Measurements from ENCODE around the gene LHFPL3. TPM values are rescaled to one million over a fixed set of nuclear protein-coding genes. Genes with fewer than 3 reads are reported as not detected.

Gene LHFPL3
- total RNA-seq, 2 donors from 2014 or later = not detected

- Histone ChIP-seq H3K9me3 (no peaks in the 10 kb centered on the region), H3K36me3 (no peaks in the 10 kb centered on the region), H3K4me3 (no peak overlapping the region), H3K27me3 (replicated peaks; ENCODE audit: insufficient read depth) (no peaks in the 10 kb centered on the region), H3K27ac (no peak overlapping the region), H3K4me1 (ENCODE audit: control insufficient read depth in 1 of 2, low read depth in 2 of 2) (no peaks in the 10 kb centered on the region)
- no peak for TF ChIP-seq CTCF (IDR thresholded peaks at IDR 0.05)
- no peak for ATAC-seq (ENCODE audit: insufficient number of reproducible peaks, low FRiP score, low read depth)
- DNase-seq (ENCODE audit: low spot score) = no peak
These were observed 122.5 kb downstream of the LHFPL3 start for GRCh38 chr7:104450861-104451260.

GRCh38 chr7:104453190-104453589 is 124.8 kb downstream of the LHFPL3 start:
- no peaks in the 10 kb centered on the region for H3K4me1 ChIP-seq (ENCODE audit: control insufficient read depth in 1 of 2, low read depth in 2 of 2)
- no peaks in the 10 kb centered on the region for H3K36me3 ChIP-seq
- H3K27me3 ChIP-seq (replicated peaks; ENCODE audit: insufficient read depth) = no peaks in the 10 kb centered on the region
- DNase-seq (ENCODE audit: low spot score) (no peak), ATAC-seq (ENCODE audit: insufficient number of reproducible peaks, low FRiP score, low read depth) (no peak)
- H3K4me3 ChIP-seq = no peak overlapping the region
- no peaks in the 10 kb centered on the region for H3K9me3 ChIP-seq
- no peak for TF ChIP-seq CTCF (IDR thresholded peaks at IDR 0.05)
- no peak overlapping the region for H3K27ac ChIP-seq

- no peak overlapping the region for H3K27ac ChIP-seq
- no peak overlapping the region for H3K4me3 ChIP-seq
- H3K36me3 ChIP-seq = no peaks in the 10 kb centered on the region
- TF ChIP-seq CTCF (IDR thresholded peaks at IDR 0.05) = no peak
- DNase-seq (ENCODE audit: low spot score) (no peak), ATAC-seq (ENCODE audit: insufficient number of reproducible peaks, low FRiP score, low read depth) (no peak)
- H3K27me3 ChIP-seq (replicated peaks; ENCODE audit: insufficient read depth) = no peaks in the 10 kb centered on the region
- no peaks in the 10 kb centered on the region for H3K9me3 ChIP-seq
- H3K4me1 ChIP-seq (ENCODE audit: control insufficient read depth in 1 of 2, low read depth in 2 of 2) = no peaks in the 10 kb centered on the region
These were observed 130.5 kb downstream of the LHFPL3 start for GRCh38 chr7:104458875-104459274.

GRCh38 chr7:104469166-104469820 is 140.9 kb downstream of the LHFPL3 start:
- H3K36me3 ChIP-seq = no peaks in the 10 kb centered on the region
- no peaks in the 10 kb centered on the region for H3K27me3 ChIP-seq (replicated peaks; ENCODE audit: insufficient read depth)
- no peak for TF ChIP-seq CTCF (IDR thresholded peaks at IDR 0.05)
- H3K4me3 ChIP-seq = no peak overlapping the region
- H3K9me3 ChIP-seq = no peaks in the 10 kb centered on the region
- no peak overlapping the region for H3K27ac ChIP-seq
- no peaks in the 10 kb centered on the region for H3K4me1 ChIP-seq (ENCODE audit: control insufficient read depth in 1 of 2, low read depth in 2 of 2)
- no peak for ATAC-seq (ENCODE audit: insufficient number of reproducible peaks, low FRiP score, low read depth)
- DNase-seq (ENCODE audit: low spot score) = no peak

- Histone ChIP-seq H3K27me3 (replicated peaks; ENCODE audit: insufficient read depth) (no peaks in the 10 kb centered on the region), H3K36me3 (no peaks in the 10 kb centered on the region), H3K4me1 (ENCODE audit: control insufficient read depth in 1 of 2, low read depth in 2 of 2) (no peaks in the 10 kb centered on the region), H3K27ac (no peak overlapping the region), H3K9me3 (no peaks in the 10 kb centered on the region), H3K4me3 (no peak overlapping the region)
- ATAC-seq (ENCODE audit: insufficient number of reproducible peaks, low FRiP score, low read depth) = no peak
- no peak for TF ChIP-seq CTCF (IDR thresholded peaks at IDR 0.05)
- no peak for DNase-seq (ENCODE audit: low spot score)
These were observed 152.1 kb downstream of the LHFPL3 start for GRCh38 chr7:104480529-104480928.
